ENCODE results near the gene ZC3H7B. TPM values are rescaled to one million over a fixed set of nuclear protein-coding genes. Genes with fewer than 3 reads are reported as not detected.
A peak's percentile ranks its signal among the peaks of the same experiment; 100 is the strongest.

ZC3H7B gene
- polyA plus RNA-seq, 3 donors = 0.31 to 15.7 (median 0.49) TPM

- H2AFZ ChIP-seq (ENCODE audit: insufficient read depth, low read depth, low read length, poor library complexity, severe bottlenecking) = no peak overlapping the region
- H3K36me3 ChIP-seq (replicated peaks in 1 of 2; ENCODE audit: control insufficient read depth in 1 of 2, insufficient read depth in 2 of 2, low read length in 2 of 2) = no peaks in the 10 kb centered on the region
- DNase-seq = no peak
- H3K79me2 ChIP-seq (ENCODE audit: insufficient read depth, low read length) = no peaks in the 10 kb centered on the region
- Mint-ChIP-seq H3K4me3 (no peak overlapping the region), H3K9me3 (peaks cover 0 to 3% (median 0%) of the 10 kb centered on the region in 7 donors), H3K27ac (no peak overlapping the region), H3K27me3 (ENCODE audit: low read depth in 3 of 3) (peaks cover 0 to 9% (median 3%) of the 10 kb centered on the region in 3 donors), H3K36me3 (no peaks in the 10 kb centered on the region), H3K4me1 (peaks cover 16% of the 10 kb centered on the region)
- no peaks in the 10 kb centered on the region for H4K20me1 ChIP-seq (ENCODE audit: insufficient read depth, low read length)
- no peak overlapping the region for H3K4me3 ChIP-seq (replicated peaks in 1 of 3; ENCODE audit: low read depth in 2 of 3, low read length in 3 of 3)
- no peak overlapping the region for H3K9ac ChIP-seq (ENCODE audit: insufficient read depth, low read length, poor library complexity, severe bottlenecking)
- H3K4me2 ChIP-seq (replicated peaks; ENCODE audit: extremely low read depth, low read length, poor library complexity, severe bottlenecking) = no peak overlapping the region
- H3K27ac ChIP-seq (ENCODE audit: low read depth in 1 of 2, low read length in 2 of 2) = no peak overlapping the region
- no peak for TF ChIP-seq CTCF (IDR thresholded peaks at IDR 0.05)
- H3K9me3 ChIP-seq (replicated peaks in 1 of 2; ENCODE audit: control insufficient read depth in 1 of 2, insufficient read depth in 1 of 2, low read length in 2 of 2) = no peaks in the 10 kb centered on the region
- intact Hi-C loops (cut with micrococcal nuclease) = no loop called here
- H3K4me1 ChIP-seq (ENCODE audit: control insufficient read depth in 1 of 2, insufficient read depth in 2 of 2, low read length in 2 of 2) = peaks cover 12 to 17% of the 10 kb centered on the region in 2 donors
- no CpG with 5 or more reads among the region's 6 CpGs for WGBS (ENCODE audit: insufficient coverage)
- no peaks in the 10 kb centered on the region for H3K27me3 ChIP-seq (ENCODE audit: control insufficient read depth in 2 of 2, insufficient read depth in 2 of 2, low read length in 2 of 2)
Observed at GRCh38 chr22:41377846-41378245, 76.5 kb downstream of the ZC3H7B start.

- no peak for TF ChIP-seq CTCF (IDR thresholded peaks at IDR 0.05)
- intact Hi-C loops (cut with micrococcal nuclease) = loop anchor here (2.0 to 10.0 kb wide), 3 partner anchors 64 to 94 kb away; partner anchors contain the start of genes TOB2 (in 2 of the 2), ACO2 (in 1 of the 2), PHF5A (in 1 of the 2) and RANGAP1 (in 1 of the 2)
Observed at GRCh38 chr22:41380993-41381328, 79.6 kb downstream of the ZC3H7B start.

More at GRCh38 chr22:41380993-41381328, 79.6 kb downstream of the ZC3H7B start:
- Mint-ChIP-seq H3K4me3 (peak overlapping the region; percentile 60 to 62), H3K9me3 (peaks cover 0 to 2% (median 0%) of the 10 kb centered on the region in 7 donors), H3K36me3 (no peaks in the 10 kb centered on the region), H3K27ac (peak overlapping the region in 5 of 7 donors; percentile 76 to 93 (median 82)), H3K4me1 (peaks cover 17% of the 10 kb centered on the region), H3K27me3 (ENCODE audit: low read depth in 3 of 3) (peaks cover 3 to 9% (median 3%) of the 10 kb centered on the region in 3 donors)
- Histone ChIP-seq H4K20me1 (ENCODE audit: insufficient read depth, low read length) (no peaks in the 10 kb centered on the region), H3K4me2 (replicated peaks; ENCODE audit: extremely low read depth, low read length, poor library complexity, severe bottlenecking) (peak overlapping the region; percentile 82), H3K4me3 (replicated peaks in 1 of 3; ENCODE audit: low read depth in 2 of 3, low read length in 3 of 3) (peak overlapping the region; percentile 43 to 85 (median 58)), H3K9ac (ENCODE audit: insufficient read depth, low read length, poor library complexity, severe bottlenecking) (peak overlapping the region; percentile 90), H3K9me3 (replicated peaks in 1 of 2; ENCODE audit: control insufficient read depth in 1 of 2, insufficient read depth in 1 of 2, low read length in 2 of 2) (no peaks in the 10 kb centered on the region), H3K79me2 (ENCODE audit: insufficient read depth, low read length) (no peaks in the 10 kb centered on the region), H3K27ac (ENCODE audit: low read depth in 1 of 2, low read length in 2 of 2) (peak overlapping the region; percentile 65 to 90), H3K4me1 (ENCODE audit: control insufficient read depth in 1 of 2, insufficient read depth in 2 of 2, low read length in 2 of 2) (peaks cover 12 to 18% of the 10 kb centered on the region in 2 donors), H2AFZ (ENCODE audit: insufficient read depth, low read depth, low read length, poor library complexity, severe bottlenecking) (peak overlapping the region; percentile 76), H3K27me3 (ENCODE audit: control insufficient read depth in 2 of 2, insufficient read depth in 2 of 2, low read length in 2 of 2) (no peaks in the 10 kb centered on the region), H3K36me3 (replicated peaks in 1 of 2; ENCODE audit: control insufficient read depth in 1 of 2, insufficient read depth in 2 of 2, low read length in 2 of 2) (no peaks in the 10 kb centered on the region)
- peak in 1 of 3 donors; percentile 73 for DNase-seq
- WGBS (ENCODE audit: insufficient coverage) = 7% methylated on average over 14 of the region's 22 CpGs

Data from CD14-positive monocyte (primary cell).